Glutamatergic neuron (in vitro differentiated cells): ENCODE data around the gene UNC13B. TPM values are rescaled to one million over a fixed set of nuclear protein-coding genes. Genes with fewer than 3 reads are reported as not detected.

Source experiments
- DNase-seq: peaks from one replicate; pipeline ENCODE4 v3.0.0; 2022
- H3K27ac Mint-ChIP-seq: one replicate; pipeline ENCODE4 v1.8.0; 2020; ENCODE audit warnings: mild to moderate bottlenecking, mixed read lengths, inconsistent platforms; ENCODE audit not compliant: unreplicated experiment
- H3K27me3 Mint-ChIP-seq: one replicate; pipeline ENCODE4 v1.8.0; 2020; ENCODE audit warnings: mild to moderate bottlenecking, moderate library complexity, mixed read lengths, inconsistent platforms; ENCODE audit not compliant: unreplicated experiment
- H3K36me3 Mint-ChIP-seq: one replicate; pipeline ENCODE4 v1.8.0; 2020; ENCODE audit warnings: mild to moderate bottlenecking, mixed read lengths, inconsistent platforms; ENCODE audit not compliant: unreplicated experiment
- H3K4me1 Mint-ChIP-seq: one replicate; pipeline ENCODE4 v1.8.0; 2020; ENCODE audit warnings: mild to moderate bottlenecking, low read depth, mixed read lengths, inconsistent platforms; ENCODE audit not compliant: unreplicated experiment
- H3K4me3 Mint-ChIP-seq: one replicate; pipeline ENCODE4 v1.8.0; 2020; ENCODE audit warnings: mild to moderate bottlenecking, mixed read lengths, inconsistent platforms; ENCODE audit not compliant: unreplicated experiment
- H3K9me3 Mint-ChIP-seq: one replicate; pipeline ENCODE4 v1.8.0; 2020; ENCODE audit warnings: mild to moderate bottlenecking, moderate library complexity, mixed read lengths, inconsistent platforms; ENCODE audit not compliant: unreplicated experiment
- CTCF ChIP-seq: fragments of 200-600 bp; sonication (generic); IDR thresholded peaks from one replicate; pipeline ENCODE4 v1.5.0; 2021; ENCODE audit not compliant: partially characterized antibody, unreplicated experiment
- total RNA-seq: library from RNA; stranded (reverse); fragmentation: NEBNext Ultra II Directional; extraction: Animal tissue kit (Norgen Biotek cat#: 25700); gene quantifications from one replicate; pipeline ENCODE4 v1.2.1, GENCODE V29; 2021; ENCODE audit not compliant: unreplicated experiment

UNC13B gene
- total RNA-seq, 1 donor from 2014 or later = 90.7 TPM

GRCh38 chr9:35115680-35116538 is 45.9 kb upstream of the UNC13B start, which contains the start of gene ATOSB:
TSS of gene ATOSB (minus strand) at chr9:35115862. CDS start at chr9:35108274, 7,588 bp downstream.
- H3K4me1 Mint-ChIP-seq = peaks cover 20% of the 10 kb centered on the region

GRCh38 chr9:35116539-35116897 is 45.3 kb upstream of the UNC13B start:
- Mint-ChIP-seq H3K27ac (peak overlapping the region; percentile 98), H3K4me1 (peaks cover 20% of the 10 kb centered on the region), H3K4me3 (peak overlapping the region; percentile 95), H3K9me3 (peaks cover 18% of the 10 kb centered on the region), H3K36me3 (no peaks in the 10 kb centered on the region), H3K27me3 (peaks cover 19% of the 10 kb centered on the region)
- peak; percentile 27 for DNase-seq
- no peak for TF ChIP-seq CTCF

More at GRCh38 chr9:35115680-35116538, 45.9 kb upstream of the UNC13B start, which contains the start of gene ATOSB:
- peaks cover 18% of the 10 kb centered on the region for H3K9me3 Mint-ChIP-seq
- H3K36me3 Mint-ChIP-seq = no peaks in the 10 kb centered on the region
- H3K27me3 Mint-ChIP-seq = peaks cover 19% of the 10 kb centered on the region
- peak within 1 kb of the TSS; percentile 95 for H3K4me3 Mint-ChIP-seq
- no peak for TF ChIP-seq CTCF
- DNase-seq = peak; percentile 99
- peak within 1 kb of the TSS; percentile 99 for H3K27ac Mint-ChIP-seq

- H3K27me3 Mint-ChIP-seq = peaks cover 15% of the 10 kb centered on the region
These were observed 44.8 kb upstream of the UNC13B start for GRCh38 chr9:35116898-35117551.

GRCh38 chr9:35134920-35135319 is 26.9 kb upstream of the UNC13B start:
- Mint-ChIP-seq H3K4me3 (no peak overlapping the region), H3K4me1 (no peaks in the 10 kb centered on the region), H3K36me3 (peaks cover 14% of the 10 kb centered on the region), H3K9me3 (no peaks in the 10 kb centered on the region), H3K27ac (no peak overlapping the region), H3K27me3 (no peaks in the 10 kb centered on the region)
- no peak for DNase-seq
- TF ChIP-seq CTCF = no peak

More at GRCh38 chr9:35116898-35117551, 44.8 kb upstream of the UNC13B start:
- peaks cover 15% of the 10 kb centered on the region for H3K9me3 Mint-ChIP-seq
- no peaks in the 10 kb centered on the region for H3K36me3 Mint-ChIP-seq
- peak overlapping the region; percentile 95 for H3K4me3 Mint-ChIP-seq
- DNase-seq = peak; percentile 85
- TF ChIP-seq CTCF = peak; percentile 83
- peaks cover 16% of the 10 kb centered on the region for H3K4me1 Mint-ChIP-seq
- peak overlapping the region; percentile 98 for H3K27ac Mint-ChIP-seq
